Esophagus squamous epithelium (tissue), 4 donors: ENCODE data around the gene THSD7B.

Experiments used
- POLR2A ChIP-seq, 4 donors: fragments of 450-650 bp; IDR thresholded peaks; one replicate each; pipeline ENCODE4 v1.6.1; 2017; ENCODE audit warnings: antibody characterized with exemption in 4 of 4, mild to moderate bottlenecking in 4 of 4, moderate library complexity in 3 of 4
- TF ChIP-seq, protein P1 (sequence below), 6 experiments: fragments of 450-650 bp in 4 of 6; fragments of 200-600 bp in 2 of 6; sonication (generic) in 2 of 6; IDR thresholded peaks; one replicate each; pipeline ENCODE4 v1.5.1; 2016 to 2019; ENCODE audit warnings: antibody characterized with exemption in 6 of 6, mild to moderate bottlenecking in 4 of 6, moderate library complexity in 4 of 6

DNA sequence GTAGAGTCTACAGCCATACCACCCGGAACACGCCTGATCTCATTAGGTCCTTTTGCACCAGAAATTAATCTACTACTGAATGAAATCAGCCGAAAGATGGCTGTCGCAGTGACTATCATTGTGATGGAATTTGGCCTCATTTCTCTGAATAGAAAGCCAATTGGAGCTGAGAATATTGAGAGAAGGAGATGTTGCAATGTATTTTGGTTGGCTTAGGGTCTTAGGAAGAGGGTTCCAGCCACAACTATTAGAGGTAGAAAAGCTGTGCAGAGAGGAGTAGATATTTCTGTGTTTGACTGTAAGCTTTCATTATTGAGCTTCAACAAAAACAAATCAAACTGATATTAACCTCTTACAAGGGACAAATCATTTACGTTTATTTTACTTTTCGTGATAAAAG lies 98.1 kb downstream of the THSD7B start:
- no peak for TF ChIP-seq POLR2A (IDR thresholded peaks at IDR 0.05)
- TF ChIP-seq, protein P1, sequence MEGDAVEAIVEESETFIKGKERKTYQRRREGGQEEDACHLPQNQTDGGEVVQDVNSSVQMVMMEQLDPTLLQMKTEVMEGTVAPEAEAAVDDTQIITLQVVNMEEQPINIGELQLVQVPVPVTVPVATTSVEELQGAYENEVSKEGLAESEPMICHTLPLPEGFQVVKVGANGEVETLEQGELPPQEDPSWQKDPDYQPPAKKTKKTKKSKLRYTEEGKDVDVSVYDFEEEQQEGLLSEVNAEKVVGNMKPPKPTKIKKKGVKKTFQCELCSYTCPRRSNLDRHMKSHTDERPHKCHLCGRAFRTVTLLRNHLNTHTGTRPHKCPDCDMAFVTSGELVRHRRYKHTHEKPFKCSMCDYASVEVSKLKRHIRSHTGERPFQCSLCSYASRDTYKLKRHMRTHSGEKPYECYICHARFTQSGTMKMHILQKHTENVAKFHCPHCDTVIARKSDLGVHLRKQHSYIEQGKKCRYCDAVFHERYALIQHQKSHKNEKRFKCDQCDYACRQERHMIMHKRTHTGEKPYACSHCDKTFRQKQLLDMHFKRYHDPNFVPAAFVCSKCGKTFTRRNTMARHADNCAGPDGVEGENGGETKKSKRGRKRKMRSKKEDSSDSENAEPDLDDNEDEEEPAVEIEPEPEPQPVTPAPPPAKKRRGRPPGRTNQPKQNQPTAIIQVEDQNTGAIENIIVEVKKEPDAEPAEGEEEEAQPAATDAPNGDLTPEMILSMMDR (IDR thresholded peaks at IDR 0.05), result no peak
